ENCODE measurements around the gene ARAP2.
A peak's percentile ranks its signal among the peaks of the same experiment; 100 is the strongest.

ARAP2 gene

DNA sequence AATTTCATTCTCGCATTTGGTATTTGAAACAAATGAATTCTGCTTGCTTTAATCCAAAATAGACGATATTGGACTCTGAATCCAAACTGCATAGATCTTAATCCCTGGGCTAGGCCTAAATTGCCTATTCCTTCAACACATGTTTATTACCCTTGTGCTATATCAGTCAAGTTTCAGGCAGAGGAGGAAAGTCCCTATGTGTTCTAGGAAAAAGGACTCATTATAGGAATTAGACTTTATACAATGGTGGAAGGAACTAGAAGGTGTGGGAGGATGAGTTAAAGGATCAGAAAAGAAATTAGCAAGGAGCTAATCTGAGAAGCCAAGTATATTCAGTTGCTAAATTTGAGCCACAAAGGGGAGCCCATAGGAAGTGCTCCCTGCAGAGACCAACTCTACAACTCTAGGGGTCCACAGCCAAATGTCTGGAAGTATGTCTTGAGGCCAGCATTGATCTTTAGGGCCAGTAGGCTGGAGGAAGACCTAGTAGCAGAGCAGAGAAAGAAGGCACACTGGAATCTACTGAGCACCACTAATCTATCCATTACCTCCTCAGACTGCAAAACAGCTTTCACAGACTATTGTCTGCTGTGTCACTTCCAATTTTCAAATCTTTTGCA is 20.0 kb upstream of the ARAP2 start:
- FAIRE-seq: no peak

DNA sequence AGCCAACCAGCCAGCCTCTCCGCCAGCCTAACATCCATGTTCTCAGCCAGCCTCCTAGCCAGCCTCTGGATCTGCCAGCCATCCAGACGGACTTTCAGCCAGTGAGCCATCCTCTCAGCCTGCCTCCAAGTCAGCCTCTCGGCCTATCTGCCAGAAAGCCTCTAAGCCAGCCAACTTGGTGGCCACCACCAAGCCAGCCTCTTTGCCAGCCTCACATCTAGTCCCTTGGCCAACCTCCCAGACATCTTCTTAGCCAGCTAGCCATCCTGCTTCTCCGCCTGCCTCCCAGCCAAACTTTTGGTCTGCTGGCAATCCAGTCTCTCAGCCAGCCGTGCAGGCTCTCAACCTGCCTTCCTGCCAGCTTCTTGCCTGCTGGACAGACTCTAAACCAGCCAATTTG is 16.4 kb upstream of the ARAP2 start:
- no peak for FAIRE-seq

DNA sequence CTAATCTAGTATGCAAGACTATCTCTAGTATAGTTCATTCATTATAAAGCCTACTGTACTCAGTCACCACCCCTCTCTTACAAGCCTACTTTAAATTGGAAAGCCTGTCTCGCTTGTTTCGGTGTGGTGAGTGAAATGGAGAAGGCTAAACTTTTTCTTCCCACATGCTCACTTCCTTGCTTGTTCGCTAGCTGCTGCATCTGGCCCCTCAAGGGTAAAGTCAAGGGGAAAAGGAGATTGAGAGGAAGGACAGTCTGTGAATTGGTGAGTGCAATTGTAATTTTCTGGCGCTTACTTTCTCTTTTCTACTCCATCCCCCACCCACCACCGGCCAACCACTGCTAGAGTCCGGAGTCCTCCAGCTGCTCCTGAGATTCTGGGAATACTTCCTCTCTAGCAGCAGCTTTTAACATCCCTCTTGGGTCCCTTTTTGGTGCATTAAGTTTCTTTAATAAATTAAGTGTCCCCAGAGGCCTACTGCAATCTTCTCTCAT is 12.1 kb upstream of the ARAP2 start:
- no peak for FAIRE-seq

DNA sequence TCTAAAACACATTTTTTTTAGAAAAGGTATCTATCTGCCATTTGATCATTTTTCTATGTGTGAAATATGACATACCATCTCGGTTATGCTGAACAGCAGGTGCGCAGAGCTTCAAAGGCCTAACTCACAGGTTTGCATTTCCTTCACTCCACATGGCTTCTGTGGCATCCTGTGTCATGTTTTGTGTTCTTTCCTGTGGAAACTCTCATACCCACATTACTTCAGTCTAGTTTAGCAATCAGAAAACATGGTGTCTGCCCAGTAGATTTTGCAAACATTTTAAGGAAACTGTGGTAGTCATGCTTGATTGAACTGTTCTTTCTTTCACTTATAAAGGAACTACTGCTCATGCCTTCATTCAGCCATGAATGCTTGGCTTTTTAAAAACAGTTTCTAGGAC is 11.3 kb upstream of the ARAP2 start:
- no peak for FAIRE-seq

DNA sequence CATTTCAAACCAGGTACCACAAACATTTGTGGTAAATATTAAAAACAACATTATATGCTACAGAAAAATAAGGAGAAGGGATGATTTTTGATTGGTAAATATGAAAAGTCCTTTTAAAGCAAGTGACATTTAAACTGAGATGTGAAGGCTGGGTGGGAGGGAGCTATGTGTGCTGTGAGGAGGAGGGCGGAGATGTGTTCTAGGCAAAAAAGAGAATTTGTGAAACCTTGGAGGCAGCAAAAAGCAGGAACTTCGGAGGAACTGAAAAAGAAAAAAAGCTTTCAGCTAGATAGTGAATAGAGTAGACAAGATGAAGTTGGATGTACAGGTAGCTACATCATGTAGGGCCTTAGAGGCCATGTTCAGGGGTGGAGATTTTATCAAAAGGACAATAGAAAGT is 10.1 kb upstream of the ARAP2 start:
- no peak for FAIRE-seq

DNA sequence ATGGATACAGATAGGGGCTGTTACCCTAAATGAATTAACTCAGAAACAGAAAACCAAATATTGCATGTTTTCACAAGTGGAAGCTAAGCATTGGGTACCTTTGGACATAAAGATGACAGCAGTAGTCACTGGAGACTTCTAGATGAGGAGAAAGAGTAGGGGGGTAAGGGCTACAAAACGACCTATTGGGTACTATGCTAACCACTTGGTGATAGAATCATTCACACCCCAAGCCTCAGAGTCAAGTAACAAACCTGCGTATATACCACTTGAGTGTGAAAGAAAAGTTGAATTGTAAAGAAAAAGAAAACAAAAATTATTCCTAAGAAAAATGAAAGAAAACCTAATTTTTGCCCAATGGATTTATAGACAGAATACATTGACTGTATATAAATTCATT is 7.7 kb upstream of the ARAP2 start:
- FAIRE-seq: no peak

DNA sequence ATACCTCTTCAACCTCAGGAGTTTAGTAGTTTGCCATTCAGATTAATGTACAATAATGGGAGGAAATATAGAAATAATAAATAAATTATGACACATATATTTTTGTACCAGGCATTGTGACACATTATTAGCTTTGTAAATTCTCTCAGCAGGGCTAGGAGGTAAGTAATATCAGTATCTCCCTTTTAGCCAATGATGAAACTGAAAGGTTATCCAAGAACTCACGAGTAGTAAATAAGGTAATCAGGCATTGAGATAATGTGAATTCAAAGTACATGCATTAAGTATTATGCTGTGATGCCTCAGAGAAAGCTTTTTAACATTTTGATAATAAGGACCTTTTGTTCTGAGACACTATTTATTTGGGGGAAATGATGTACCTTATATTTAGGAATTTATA is 5.3 kb upstream of the ARAP2 start:
- FAIRE-seq: no peak

DNA sequence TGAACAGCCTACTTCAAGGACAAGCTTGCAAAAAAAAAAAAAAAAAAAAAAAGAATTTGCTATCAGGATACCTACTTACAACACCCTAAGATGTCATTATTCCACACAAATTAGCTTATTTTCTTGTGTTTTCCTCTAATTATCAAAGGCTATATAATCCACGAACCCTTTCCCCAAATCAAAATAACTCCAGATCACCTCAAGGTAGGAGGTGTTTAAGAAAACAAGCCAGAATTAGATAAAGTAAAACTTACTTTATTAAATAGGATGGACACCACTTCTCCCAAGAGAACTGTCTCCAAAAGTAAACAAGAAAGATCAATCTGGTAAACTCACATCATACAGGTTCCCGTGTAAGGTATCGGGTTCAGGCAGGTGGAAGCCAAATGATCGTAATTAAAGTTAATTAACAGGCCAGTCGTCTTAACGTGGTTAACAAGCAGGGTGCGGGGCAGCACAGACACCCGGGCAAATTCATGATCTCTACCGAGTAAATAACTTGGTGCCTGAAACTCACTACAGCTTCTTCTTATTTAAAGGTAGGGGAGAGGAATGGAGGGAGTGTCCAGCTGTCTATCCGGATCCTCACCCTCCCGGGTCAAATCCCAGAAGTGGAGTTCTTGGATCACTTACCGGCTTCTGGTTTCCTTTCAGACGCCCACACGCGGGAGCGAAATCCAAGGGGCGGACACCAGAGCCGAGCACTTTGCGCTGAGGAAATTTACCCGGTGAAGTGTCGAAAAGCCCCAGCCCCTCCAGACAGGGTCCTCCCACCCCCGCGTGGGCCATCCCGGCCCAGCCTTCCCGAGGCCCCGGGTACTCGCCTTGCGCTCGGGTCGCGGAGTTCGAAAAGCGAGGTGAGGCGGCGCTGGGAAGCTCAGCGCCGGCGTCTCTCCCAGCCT is 708 bp downstream of the ARAP2 start:
- FAIRE-seq: no peak

DNA sequence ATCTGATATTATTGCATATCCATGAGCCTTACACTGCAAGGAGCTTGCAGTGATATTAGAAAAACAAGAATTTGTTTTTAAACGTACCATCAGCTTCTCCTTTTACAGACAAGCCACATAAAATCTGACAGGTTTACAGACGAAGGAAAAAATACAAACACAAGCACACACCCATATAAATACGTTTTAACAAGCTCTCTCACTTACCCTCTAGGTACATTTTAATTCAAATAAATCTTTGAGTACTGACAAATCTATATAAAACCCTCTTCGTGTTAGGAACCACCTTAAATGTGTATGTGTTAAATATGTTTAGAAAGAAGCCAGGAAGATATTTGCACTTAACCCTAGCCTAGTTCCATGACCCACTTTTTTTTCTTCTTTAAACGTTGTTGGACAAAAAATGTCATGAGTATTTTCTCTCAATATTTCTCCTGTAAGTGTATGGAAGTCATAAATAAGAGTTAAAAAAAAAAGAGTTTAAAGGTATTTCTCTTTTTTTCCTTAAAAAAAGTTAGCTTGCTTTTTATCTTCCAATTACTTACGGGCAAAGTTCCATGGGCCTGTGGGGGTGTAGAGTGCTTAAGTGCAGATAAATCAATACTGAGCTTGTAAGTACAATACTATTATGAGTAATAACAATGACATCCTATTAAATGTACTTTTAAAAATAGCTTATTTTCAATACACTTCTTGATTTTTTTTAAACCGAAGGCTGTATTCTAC is 1.5 kb downstream of the ARAP2 start:
- peak; percentile 45 for FAIRE-seq

DNA sequence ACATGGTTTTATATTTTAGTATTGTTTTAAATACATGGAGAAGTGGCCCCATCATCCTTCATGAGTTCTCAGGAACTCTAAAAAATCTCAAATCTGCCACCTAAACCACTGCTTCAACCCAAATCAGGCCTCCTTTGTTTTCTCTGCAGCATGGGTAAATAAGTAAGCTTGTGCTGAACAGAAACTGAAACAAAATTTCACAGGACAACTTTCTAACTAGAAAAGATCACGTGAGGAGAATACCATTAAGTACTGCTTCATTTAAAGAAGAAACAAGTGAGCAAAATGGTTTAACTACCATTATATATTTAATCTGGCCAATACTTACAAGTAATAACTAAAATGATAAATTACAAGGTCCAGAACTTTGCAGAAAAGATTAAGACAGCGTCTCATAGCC is 2.5 kb downstream of the ARAP2 start:
- FAIRE-seq: no peak

DNA sequence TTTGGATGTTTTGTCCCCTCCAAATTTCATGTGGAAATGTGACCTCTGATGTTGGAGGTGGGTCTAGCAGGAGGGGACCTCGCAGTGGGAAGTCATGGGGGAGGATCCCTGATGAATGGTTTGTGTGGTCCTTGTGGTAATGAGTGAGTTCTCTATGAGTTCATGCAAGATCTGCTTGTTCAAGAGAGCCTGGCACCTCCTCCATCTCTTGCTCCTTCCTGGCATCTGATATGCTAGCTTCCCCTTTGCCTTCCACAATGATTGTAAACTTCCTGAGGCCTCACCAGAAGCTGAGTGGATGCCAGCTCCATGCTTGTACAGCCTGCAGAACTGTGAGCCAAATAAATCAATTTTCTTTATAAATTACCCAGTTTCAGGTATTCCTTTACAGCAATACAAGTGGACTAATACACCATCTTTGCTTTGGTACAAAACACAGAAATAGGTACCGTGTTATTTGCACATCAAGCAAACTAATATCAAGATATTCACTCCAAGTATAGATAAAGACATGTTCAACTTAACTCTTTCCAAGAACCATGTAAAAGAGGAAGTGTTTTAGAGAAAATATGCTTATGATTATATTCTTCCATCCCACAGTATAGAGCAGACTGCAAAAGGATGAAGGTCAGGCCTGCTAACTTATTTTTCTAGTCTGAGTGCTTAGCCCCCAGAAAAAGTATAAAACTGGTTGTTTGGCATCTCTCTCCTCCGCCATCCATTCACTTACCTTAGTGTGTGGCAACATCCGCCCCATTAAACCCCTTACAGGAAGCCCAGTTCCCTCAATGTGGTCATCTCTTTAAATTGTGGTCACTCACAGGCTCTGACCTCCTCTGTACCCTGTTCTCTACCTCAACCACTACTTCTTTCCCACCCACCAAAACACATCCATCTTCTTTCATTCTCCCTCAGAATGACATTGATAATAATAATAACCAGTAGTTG is 6.7 kb downstream of the ARAP2 start:
- no peak for FAIRE-seq

DNA sequence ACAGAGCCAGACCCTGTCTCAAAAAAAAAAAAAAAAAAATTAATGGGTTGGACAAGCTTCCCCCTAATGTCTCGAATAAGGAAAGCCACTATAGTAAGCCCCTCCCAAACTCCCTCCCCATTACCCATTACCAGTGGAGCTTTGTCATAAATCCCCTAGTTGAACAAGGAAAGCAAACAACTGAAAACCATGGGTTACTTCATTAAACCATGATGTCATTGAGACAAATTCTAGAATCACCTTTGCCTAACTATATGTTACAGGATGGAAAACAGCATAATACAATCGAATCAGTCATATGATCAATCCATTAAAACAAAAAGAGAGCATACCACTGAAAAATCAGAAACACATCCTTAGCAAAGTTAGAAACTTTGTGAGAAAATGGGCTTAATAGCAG is 8.2 kb downstream of the ARAP2 start:
- no peak for FAIRE-seq

DNA sequence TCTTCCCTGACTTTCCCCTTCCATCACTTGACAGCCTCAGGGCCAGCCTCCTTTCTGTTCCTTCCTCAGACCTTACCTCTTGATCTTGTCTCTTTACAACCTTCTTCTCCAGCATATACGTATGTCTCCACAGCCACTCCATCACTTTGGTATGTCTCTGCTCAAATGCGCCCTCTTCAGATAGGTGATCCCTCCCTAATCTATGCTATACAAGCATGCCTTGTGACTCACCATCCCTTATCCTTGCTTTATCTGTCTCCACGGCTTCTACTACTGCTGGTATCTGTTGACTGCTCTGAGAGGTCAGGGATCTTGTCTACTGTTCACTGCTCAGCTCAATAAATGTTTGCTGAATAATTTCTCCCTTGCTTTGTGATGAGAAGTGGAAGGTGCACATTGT is 9.0 kb downstream of the ARAP2 start:
- no peak for FAIRE-seq

DNA sequence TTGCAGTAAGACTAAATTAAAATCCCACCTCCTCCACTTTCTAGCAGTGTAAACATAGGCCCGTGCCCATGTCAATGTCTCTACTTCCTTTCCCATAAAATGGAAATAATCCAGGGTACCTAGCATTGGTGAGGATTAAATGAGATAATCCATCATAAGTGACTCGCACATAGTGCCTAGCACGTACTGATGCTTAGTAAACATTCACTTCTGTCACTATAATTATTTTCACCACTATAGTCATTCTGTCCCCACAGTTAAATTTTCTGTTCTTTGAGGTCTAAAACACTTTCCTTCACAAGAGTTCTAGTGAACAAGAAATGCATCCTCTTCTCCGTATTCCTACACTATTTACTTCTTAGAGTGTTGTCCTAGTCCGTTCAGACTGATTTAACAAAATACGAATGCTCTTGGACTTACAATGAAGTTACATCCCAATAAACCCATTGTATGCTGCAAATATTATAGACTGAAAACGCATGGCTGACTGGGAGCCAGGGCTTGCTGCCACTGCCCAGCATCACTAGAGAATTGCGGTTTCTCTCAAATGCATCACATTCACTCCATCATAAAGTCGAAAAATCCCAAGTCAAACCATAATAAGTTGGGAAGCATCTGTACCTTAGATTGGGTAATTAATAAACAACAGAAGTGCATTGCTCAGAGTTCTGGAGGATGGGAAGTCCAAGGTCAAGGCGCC is 10.6 kb downstream of the ARAP2 start:
- FAIRE-seq: no peak

DNA sequence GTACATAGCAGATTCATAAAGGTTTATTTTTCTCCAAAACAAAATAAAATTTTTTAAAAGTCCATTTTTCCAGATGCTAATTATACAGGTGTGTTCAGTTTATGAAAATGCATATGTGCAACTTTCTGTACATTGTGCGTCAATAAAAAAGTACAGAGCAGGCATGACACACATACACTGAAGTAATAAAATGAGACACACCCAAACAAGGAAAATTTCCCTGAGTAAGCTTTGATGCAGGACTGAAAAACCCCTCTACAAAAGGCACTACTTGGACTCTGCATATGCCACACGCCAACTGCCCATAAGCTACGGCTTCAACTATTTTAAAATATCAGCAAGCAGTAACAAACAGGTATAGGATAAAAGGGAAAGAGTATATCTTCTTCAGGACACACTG is 13.8 kb downstream of the ARAP2 start:
- no peak for FAIRE-seq

DNA sequence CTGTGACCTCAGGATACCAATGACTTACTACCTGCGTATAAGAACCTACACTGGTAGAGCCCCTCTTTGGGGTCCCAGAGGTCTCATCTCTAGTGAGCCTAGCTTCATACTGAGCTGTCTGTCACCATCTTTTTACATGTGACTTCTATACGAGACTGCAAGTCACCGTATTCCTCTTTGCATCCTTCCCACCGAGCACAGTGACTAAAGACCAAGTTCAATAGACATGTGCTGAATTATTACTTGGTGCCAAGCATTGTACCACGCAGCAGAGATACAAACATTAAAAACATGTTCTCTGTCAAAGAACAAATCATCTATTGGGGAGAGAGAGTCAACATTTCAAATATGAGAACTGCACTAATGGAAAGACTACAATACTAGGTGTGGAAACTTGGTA is 16.4 kb downstream of the ARAP2 start:
- no peak for FAIRE-seq

DNA sequence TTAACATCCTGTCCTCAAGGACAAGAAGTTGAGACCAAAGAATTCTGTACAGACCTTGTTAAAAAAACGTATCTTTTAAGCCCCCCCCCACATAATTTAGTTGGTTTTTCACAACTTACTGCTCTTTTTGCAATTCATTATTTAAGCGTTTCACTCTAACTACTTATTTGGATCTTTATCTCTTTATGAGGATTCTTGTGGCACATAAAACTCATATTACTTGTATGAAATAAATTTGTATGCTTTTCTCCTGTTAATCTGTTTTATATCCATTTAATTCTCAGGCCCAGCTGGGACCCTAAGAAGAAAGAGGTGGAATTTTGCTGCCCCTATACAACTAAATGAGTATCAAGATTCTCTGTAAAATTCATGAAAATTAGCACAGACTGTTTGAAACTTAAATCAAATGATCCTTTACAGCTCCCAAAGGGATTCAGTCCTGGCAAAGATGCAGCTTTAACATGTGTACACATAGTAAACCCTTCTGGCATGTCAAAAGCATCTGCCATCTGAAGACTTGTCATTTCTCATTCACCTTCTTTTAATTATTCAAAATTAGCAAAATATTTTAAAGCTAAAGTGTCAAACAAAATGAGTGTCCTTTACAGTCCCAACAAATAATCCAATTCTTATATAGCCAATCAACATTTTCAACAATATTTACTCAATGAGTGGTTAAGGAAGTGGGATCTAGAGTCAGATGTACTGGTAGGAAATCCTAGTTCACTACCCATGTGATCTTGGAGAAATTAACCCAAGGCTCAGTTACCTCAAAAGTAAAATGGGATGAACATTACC is 17.7 kb downstream of the ARAP2 start:
- no peak for FAIRE-seq

DNA sequence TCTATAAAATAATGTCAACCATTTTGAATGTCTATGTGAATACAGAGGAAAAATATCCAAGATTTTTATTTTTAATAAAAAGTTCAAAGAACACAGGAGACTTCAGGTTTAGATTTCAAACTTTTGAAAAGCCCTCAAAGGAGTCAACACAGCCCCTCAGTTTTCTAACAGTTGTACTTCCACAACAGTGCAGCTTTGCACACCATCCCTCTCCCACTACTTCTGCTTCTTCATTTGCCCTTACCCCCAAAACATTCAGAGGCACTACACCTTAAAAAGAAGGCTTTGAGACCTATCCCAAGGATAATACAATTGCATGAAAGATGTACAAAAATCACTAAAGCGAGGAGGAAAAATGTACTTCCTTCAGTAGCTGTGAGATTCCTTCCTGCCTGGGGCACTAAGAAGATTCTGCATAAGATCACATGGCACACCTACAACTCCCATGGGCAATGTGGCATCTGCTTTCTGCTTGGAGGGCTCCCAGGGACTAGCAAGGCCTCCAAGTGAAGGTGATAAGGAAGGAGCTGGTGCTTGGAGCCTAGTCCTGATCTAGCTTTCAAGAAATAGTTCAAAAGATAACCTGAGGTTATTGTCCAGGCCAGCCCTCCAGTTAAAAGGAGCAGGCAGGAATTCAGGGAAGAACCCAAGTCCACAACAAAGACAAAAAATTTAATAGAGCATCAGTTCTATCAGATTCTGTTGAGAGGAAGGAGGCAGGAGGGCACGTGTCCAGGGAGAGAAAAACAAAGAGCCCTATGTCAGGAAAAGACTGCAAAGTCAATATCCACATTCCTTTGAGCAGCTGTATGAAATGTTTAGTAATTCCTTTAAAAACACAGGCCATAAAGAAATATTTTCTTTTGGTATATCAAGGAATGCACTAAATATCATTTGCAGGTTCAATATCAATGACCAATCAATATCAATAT is 19.1 kb downstream of the ARAP2 start:
- FAIRE-seq: no peak

DNA sequence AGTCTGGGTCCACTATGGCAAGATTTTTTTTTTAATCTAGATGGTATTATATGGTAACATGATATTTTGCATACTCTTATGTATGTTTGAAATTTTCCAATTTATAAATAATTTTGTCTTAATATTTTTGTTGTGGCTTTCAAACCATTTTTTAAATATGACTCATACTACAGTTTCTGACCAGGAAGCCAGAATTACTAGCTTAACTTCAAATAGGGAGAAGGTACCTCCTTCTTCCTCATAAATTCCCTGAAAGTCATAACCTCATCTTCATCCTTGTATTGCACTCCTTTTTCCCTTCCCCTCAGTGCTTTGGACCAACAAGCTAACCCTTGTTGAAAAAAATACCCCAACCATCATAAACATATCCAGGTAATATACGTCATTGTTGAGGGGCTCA is 21.6 kb downstream of the ARAP2 start:
- no peak for FAIRE-seq

DNA sequence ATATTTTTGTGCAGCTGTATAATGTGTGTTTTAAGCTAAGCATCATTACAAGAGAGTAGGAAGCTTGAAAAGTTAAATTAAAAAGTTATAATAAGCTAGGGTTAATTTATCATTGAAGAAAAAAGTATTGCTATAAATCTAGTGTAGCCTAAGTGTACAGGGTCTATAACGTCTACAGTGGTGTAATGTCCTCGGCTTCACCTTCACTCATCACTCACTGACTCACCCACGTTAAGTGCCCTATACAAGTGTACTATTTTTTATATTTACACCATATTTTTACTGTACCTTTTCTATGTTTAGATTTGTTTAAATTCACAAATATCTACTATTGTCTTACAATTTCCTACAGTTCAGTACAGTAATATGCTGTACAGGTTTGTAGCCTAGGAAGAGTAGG is 23.5 kb downstream of the ARAP2 start:
- no peak for FAIRE-seq

Data from endometrium (tissue), 2 donors.